ENCODE data around the gene ARHGAP26.
"Not testable (repeated sequence)": the region's sequence is repeated elsewhere in the genome, so short reads cannot be mapped to it uniquely, and the experiment has no call there.

Gene ARHGAP26

GRCh38 chr5:143182901-143183820 is 413.0 kb downstream of the ARHGAP26 start:
- no peak for DNase-seq (ENCODE audit: low read depth in 2 of 2)

DNA sequence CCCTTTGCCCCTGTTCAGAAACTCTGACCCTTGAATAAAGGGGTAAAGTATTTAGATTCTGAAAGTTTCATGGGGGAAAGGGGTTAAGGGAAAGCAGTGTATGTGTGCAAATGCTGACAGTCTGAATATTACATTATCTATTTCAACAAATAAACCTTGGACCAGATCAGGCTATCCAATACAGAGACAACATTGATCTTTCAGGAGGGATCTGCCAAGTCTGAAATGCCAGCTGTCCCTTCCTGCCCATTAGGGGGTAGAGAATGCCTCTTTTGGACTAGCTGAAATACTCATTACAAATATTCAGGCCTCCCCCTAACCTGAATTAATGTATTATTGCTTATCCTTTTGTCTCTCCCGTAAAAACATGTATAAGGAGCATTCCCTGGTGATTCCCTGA is 413.8 kb downstream of the ARHGAP26 start:
- DNase-seq (ENCODE audit: low read depth in 2 of 2) = no peak

GRCh38 chr5:143186623-143187022 is 416.4 kb downstream of the ARHGAP26 start:
- DNase-seq (ENCODE audit: low read depth in 2 of 2) = no peak

GRCh38 chr5:143187495-143187894 is 417.3 kb downstream of the ARHGAP26 start:
- DNase-seq (ENCODE audit: low read depth in 2 of 2) = no peak

DNA sequence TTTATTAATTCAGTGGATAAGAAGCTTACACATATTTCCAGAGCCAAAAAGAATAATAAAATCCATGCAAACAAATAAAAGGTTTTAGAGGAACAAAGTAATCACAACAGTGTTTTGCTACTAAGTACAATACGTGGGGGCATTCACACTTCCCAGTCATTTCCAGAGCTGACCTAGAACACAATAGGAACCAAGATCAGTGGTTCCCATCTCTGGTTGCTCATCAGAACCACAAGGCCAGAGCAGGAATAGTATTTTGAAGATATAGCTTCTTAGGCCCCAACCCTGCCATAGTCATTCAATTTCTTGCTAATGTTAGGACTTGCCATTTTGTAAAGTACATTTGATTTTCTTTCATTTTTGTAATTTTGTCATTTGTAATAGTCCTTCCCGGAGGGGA is 417.9 kb downstream of the ARHGAP26 start:
- no peak for DNase-seq (ENCODE audit: low read depth in 2 of 2)

DNA sequence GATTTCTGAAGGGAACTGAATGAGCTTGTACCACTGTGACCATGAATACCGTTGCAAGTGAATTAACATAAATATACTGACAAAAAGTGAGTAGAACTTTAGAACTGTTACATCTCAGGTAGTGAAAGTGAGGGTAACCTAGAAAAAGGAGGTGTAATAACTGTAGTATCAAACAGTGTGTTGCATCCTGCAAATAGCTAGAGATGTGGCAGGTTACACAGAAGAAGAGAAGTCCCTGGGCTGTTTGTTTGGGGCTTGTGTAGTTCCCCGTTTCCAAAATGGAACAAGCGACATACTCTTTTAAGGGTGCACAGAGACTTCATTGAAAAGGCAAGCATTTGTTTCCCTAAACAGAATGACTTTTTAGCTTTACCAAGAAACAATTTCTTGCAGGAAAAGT is 418.5 kb downstream of the ARHGAP26 start:
- no peak for DNase-seq (ENCODE audit: low read depth in 2 of 2)

DNA sequence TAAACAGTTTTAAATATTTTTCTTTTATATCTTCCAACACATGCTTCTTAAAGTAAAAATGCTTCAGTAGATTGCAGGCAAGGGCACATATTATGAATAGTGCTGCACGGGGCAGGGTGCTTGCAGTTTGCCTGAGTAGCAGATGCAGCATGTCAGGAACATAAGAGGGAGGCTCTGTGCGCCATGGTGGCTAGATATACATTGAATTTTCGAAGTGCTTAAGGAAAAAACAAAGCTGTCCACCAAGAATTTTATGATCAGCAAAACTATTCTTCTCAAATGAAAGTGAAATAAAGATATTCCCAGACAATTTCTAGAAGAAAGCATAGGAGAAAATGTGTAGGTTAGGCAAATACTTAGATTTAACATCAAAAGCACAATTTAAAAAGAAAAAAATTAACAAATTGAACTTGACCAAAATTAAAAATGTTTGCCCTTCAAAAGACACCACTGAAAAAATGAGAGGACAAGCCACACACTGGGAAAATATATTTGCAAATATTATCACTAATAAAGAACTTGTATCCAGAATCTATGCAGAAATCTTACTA is 420.2 kb downstream of the ARHGAP26 start:
- no peak for DNase-seq (ENCODE audit: low read depth in 2 of 2)

DNA sequence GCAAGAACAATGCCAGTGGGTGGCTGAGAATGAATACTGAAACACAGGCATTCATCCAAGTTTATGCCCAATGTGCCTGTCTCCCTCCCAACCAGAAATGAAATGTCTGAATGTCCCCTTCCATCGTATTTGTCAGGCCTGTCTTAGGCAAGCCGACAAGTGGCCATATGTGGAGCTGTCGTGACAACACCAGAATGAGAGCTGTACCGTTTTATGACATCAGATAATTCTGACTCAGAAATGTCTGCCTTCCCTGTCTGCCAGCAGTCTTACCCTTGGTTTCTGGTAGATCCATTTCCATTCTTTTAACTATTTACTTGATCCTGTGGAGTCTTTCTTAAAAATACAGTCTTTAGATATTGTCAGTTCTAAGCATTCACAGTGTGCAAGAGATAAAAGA is 421.5 kb downstream of the ARHGAP26 start:
- DNase-seq (ENCODE audit: low read depth in 2 of 2) = no peak

GRCh38 chr5:143192191-143192900 is 422.2 kb downstream of the ARHGAP26 start:
- DNase-seq (ENCODE audit: low read depth in 2 of 2) = no peak

DNA sequence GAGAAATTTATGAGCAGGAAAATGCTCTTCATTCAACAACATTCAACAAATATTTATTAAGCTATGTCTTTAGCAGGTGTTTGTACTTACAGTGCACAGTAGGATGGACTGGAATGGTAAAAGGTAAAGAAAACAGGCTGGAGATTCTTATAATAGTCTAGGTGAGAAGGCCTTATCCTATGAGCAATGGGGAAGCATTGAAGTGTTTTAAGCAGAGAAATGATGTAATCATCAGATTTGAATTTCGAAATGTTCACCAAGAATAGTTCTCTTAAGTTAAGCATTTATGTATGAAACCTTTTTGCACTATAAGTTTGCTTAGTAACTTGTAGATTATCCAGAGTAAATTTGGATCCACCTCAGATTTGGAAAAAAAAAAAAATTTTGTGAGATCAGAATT is 424.0 kb downstream of the ARHGAP26 start:
- DNase-seq (ENCODE audit: low read depth in 2 of 2) = no peak

GRCh38 chr5:143194713-143195112 is 424.5 kb downstream of the ARHGAP26 start:
- DNase-seq (ENCODE audit: low read depth in 2 of 2) = no peak

DNA sequence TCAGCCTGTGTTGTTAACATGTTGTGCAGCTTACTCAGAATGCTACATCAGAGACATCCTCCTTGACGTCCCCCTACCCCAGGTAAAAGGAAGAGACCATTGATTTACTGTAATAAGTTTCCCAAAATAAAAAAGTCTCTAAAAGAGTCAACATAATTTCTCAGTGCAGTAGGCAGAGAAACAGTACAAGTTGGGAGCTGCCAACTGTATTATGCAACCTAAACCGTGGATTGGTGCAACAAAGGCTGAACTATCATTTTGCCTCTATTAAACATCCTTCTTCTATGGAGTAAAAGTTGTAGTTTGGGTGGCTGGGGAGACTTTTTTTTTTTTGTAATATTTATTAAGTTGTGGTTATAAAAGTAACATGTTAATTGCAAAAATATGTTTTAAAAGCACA is 425.3 kb downstream of the ARHGAP26 start:
- DNase-seq (ENCODE audit: low read depth in 2 of 2) = no peak

- DNase-seq (ENCODE audit: low read depth in 2 of 2) = no peak
Observed at GRCh38 chr5:143196601-143197259, 426.6 kb downstream of the ARHGAP26 start.

DNA sequence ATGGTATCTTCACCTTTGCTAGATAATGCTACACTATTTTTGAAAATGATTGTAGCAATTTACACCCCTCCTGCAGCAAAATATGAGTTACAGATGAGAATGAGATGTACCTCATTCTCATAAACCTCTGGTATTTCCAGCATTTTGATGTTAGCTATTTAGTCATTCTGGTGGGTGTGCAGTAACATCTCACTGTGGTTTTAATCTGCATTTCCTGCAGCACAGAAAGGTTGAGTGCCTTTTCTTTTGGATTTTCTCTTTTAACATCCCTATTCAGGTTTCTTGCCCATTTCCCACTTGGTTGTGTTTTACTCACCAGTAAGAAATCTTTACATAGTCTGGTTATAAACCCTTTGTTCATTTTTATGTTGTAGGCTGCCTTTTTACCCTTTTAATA is 427.1 kb downstream of the ARHGAP26 start:
- DNase-seq (ENCODE audit: low read depth in 2 of 2) = no peak

DNA sequence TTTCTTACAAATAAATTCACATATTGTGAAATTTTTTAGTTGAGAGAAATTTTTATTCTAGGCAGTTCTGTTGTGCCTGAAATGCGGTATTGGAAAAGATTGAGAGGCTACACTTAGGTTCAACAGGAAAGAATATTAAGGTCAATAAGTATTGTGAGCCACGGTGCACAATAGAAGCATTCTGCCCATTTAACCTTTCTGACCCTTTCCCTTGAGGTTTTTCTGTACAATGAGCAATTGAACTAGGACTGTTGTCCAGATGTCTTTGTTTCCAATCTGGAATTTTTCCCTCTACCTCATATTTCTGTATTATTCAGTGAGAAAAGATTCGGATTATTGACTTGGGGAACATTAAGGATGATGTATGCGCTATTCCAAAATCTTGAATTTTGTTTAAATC is 428.2 kb downstream of the ARHGAP26 start:
- DNase-seq (ENCODE audit: low read depth in 2 of 2) = no peak

- DNase-seq (ENCODE audit: low read depth in 2 of 2) = no peak
Observed at GRCh38 chr5:143199161-143199560, 429.0 kb downstream of the ARHGAP26 start.

GRCh38 chr5:143199843-143200242 is 429.7 kb downstream of the ARHGAP26 start:
- DNase-seq (ENCODE audit: low read depth in 2 of 2) = no peak

GRCh38 chr5:143200781-143201398 is 430.7 kb downstream of the ARHGAP26 start:
- no peak for DNase-seq (ENCODE audit: low read depth in 2 of 2)

GRCh38 chr5:143201589-143201988 is 431.4 kb downstream of the ARHGAP26 start:
- no peak for DNase-seq (ENCODE audit: low read depth in 2 of 2)

DNA sequence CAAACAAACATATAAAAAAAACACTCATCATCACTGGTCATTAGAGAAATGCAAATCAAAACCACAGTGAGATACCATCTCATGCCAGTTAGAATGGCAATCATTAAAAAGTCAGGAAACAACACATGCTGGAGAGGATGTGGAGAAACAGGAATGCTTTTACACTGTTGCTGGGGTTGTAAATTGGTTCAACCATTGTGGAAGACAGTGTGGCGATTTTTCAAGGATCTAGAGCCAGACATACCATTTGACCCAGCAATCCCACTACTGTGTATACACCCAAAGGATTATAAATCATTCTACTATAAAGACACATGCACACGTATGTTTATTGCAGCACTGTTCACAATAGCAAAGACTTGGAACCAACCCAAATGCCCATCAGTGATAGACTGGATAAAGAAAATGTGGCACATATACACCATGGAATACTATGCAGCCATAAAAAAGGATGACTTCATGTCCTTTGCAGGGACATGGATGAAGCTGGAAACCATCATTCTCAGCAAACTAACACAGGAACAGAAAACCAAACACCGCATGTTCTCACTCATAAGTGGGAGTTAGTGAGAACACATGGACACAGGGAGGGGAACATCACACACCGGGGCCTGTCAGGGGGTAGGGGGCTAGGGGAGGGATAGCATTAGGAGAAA is 433.3 kb downstream of the ARHGAP26 start:
- not testable (repeated sequence) for DNase-seq (ENCODE audit: low read depth in 2 of 2)

All from fibroblast of skin of left biceps (primary cell).